Stomach smooth muscle (tissue), 2 donors: ENCODE data around the gene PSMB7.

Experiments used
- H3K27ac ChIP-seq: one replicate; pipeline ENCODE4 v1.7.0; 2013; ENCODE audit warnings: mild to moderate bottlenecking, low read length, inconsistent platforms
- H3K27me3 ChIP-seq, 2 donors: one replicate each; pipeline ENCODE4 v1.7.0; 2013; ENCODE audit warnings: low read length in 2 of 2; ENCODE audit not compliant: insufficient read depth in 2 of 2, control insufficient read depth in 1 of 2
- H3K36me3 ChIP-seq, 2 donors: one replicate each; pipeline ENCODE4 v1.7.0; 2013; ENCODE audit warnings: low read length in 2 of 2; ENCODE audit not compliant: control insufficient read depth in 2 of 2, insufficient read depth in 2 of 2
- H3K4me1 ChIP-seq: one replicate; pipeline ENCODE4 v1.7.0; 2013; ENCODE audit warnings: low read length; ENCODE audit not compliant: control insufficient read depth, insufficient read depth
- H3K4me3 ChIP-seq, 2 donors: one replicate each; pipeline ENCODE4 v1.7.0; 2013; ENCODE audit warnings: low read length in 2 of 2
- H3K9ac ChIP-seq, 2 donors: one replicate each; pipeline ENCODE4 v1.7.0; 2013; ENCODE audit warnings: low read length in 2 of 2, mild to moderate bottlenecking in 1 of 2
- H3K9me3 ChIP-seq, 2 donors: one replicate each; pipeline ENCODE4 v1.7.0; 2013; ENCODE audit warnings: low read length in 2 of 2; ENCODE audit not compliant: control insufficient read depth in 2 of 2
- donor health status: healthy.
- donor health status: Pancreatic carcinoma.

PSMB7 gene

DNA sequence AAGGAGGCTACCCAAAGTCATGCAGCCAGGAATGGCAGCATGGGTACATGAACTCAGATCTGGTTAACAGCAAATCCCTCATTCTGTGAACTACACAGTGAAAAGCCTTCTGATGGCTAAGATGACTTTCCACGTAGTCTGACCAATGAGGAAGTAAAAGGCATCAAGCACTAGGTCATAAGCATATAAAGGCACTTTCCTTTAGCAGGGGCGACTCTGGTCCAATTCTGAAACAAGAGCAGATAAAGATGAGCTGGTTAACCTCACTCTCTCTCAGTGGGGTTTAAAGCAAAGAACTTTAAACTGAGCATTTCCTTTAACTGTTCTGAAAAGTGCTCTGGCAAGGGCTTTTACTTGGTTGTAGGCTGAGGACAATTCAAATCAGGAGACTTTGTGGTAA, 21.1 kb downstream of the PSMB7 start:
- Histone ChIP-seq H3K36me3 (peaks cover 4 to 5% of the 10 kb centered on the region in 2 donors), H3K9ac (no peak overlapping the region), H3K4me1 (peaks cover 23% of the 10 kb centered on the region), H3K4me3 (no peak overlapping the region), H3K9me3 (no peaks in the 10 kb centered on the region), H3K27ac (no peak overlapping the region), H3K27me3 (no peaks in the 10 kb centered on the region)

DNA sequence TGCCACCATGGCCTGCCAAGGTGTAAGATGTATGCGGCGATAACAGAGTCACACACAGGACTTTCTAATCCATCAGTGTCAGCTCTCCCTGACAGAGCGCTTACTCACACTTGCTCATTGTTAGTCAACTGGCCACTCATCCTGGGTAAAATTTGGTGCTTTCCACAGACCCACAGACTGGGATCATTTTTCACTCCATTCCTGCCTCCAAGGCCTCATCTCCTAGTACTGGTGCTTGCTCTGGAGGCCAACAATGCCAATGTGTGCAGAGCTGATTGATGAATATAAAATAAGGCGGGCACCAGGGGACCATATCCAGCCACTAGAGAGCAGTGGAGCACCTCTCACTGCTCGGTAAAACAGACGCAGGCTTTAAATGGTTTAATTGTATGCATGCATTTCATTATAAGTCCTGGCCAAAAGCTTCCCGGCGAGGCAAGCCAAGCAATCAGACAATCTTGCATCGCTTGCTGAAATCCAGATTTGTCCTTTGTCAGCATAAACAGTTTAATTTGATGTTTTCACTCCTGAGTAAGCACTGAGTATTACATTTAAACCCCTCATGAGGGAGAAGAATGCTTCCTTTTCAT, 22.3 kb downstream of the PSMB7 start:
- Histone ChIP-seq H3K4me3 (no peak overlapping the region), H3K27me3 (no peaks in the 10 kb centered on the region), H3K9ac (no peak overlapping the region), H3K9me3 (no peaks in the 10 kb centered on the region), H3K27ac (no peak overlapping the region), H3K36me3 (peaks cover 4 to 5% of the 10 kb centered on the region in 2 donors), H3K4me1 (peaks cover 16% of the 10 kb centered on the region)

DNA sequence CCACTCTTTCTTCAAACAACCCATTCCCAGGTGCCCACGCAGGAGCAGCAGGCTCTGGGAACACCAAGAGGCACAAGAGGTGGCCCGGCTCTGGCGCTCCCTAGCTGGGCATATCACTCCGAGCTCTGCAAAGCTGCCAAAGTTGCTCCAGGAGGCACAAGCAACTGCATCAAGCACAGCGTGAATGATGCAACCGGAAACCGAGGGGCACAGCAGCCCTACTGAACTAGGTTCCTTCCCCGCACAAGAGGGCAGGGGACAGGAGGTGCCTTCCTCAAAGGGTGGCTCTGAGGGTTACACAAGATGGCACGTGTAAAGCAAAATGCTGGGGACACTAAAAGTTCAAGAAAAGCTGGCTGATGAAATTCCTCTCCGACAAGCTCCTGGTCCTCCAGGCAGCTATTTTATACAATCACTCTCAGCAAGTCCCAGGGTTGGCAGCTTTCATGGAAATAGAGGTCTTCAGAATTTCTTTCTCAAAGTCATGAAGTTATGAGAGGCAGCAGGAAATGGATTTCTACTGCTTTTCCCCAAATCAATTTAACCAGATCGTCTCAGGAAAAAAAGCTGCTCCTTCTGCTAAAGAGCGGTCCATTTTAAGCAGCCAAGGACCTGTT, 22.9 kb downstream of the PSMB7 start:
- peaks cover 16% of the 10 kb centered on the region for H3K4me1 ChIP-seq
- peaks cover 4 to 5% of the 10 kb centered on the region in 2 donors for H3K36me3 ChIP-seq
- no peak overlapping the region for H3K27ac ChIP-seq
- no peak overlapping the region for H3K4me3 ChIP-seq
- no peak overlapping the region for H3K9ac ChIP-seq
- no peaks in the 10 kb centered on the region for H3K9me3 ChIP-seq
- no peaks in the 10 kb centered on the region for H3K27me3 ChIP-seq

DNA sequence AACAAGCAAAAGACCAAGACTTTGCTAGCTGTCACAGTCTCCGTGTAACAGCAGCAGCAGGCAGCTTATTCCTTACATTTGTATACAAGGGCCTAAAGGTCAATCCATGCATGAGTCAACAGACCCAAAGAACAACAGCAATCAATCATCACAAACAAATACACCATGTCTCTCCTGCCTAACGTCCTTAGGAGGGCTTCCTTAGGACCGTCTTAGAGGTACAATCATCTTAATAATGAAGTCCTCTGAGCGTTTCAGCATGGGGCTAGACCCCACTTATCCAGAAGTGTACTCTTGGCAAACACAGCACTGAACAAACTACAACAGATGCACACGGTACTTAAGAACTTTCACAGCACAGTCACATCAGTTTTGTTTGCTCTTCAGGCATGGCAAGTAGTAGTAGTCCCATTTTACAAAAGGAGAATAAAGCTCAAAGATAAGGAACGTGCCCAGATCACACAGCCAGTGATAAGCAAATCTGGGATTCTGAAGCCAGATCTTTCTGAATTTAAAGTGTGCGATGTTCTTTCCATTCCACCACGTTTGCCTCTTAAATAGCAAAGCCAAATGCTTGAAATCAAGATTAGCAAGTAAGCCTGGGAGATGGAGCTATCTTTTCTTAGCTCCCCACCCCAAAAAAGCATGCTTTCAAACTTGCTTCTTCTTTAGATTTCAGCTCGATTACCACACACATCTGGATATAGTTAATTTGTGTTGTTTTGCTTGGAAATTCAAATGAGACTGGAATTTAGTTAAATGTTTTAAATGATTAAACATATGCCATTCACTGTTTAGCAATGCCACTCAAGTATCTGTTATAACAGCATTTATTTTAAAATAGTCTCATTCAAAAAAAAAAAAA, 24.2 kb downstream of the PSMB7 start:
- no peak overlapping the region for H3K9ac ChIP-seq
- H3K4me3 ChIP-seq, result no peak overlapping the region
- H3K36me3 ChIP-seq, result no peaks in the 10 kb centered on the region
- no peak overlapping the region for H3K27ac ChIP-seq
- H3K4me1 ChIP-seq, result peaks cover 16% of the 10 kb centered on the region
- no peaks in the 10 kb centered on the region for H3K27me3 ChIP-seq
- H3K9me3 ChIP-seq, result no peaks in the 10 kb centered on the region

DNA sequence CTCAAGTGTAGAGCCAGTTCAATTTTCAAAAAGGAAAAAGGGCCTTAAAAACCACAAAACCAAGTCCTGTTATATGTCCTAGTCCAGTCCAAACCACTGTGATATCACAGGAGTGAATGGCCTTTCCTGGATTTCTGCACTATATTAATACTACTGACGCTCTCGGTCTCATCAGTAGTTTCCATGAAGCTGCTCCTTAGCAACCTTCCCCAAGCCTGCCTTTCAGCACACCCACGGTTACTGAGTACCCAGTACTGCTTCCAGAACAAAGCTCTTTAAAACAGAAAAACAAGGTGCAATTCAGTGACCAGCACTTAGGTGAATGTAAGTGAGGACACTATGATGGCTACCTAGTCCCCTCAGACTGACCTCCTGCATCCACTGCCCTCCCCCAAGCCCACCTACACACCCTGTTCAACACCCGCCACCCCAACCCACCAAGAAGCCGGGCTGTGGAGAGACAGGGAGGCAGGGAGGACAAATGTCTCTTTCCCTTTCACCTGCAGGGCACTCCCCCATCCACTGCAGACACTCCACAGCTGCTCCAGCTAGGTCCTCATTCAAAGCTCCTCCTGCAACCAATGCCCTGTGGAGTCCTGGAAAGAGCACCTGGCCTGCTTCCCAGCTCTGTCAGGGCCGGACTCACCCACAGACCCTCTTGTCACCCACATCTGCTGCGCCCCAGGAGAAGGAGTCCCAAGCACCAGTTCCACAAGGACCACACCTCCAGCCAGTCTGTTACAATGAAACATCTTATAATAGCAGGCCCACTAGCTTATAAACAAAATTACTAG, 25.9 kb downstream of the PSMB7 start:
- Histone ChIP-seq H3K4me1 (peaks cover 11% of the 10 kb centered on the region), H3K36me3 (no peaks in the 10 kb centered on the region), H3K4me3 (no peak overlapping the region), H3K9me3 (no peaks in the 10 kb centered on the region), H3K27me3 (no peaks in the 10 kb centered on the region), H3K9ac (no peak overlapping the region), H3K27ac (no peak overlapping the region)

DNA sequence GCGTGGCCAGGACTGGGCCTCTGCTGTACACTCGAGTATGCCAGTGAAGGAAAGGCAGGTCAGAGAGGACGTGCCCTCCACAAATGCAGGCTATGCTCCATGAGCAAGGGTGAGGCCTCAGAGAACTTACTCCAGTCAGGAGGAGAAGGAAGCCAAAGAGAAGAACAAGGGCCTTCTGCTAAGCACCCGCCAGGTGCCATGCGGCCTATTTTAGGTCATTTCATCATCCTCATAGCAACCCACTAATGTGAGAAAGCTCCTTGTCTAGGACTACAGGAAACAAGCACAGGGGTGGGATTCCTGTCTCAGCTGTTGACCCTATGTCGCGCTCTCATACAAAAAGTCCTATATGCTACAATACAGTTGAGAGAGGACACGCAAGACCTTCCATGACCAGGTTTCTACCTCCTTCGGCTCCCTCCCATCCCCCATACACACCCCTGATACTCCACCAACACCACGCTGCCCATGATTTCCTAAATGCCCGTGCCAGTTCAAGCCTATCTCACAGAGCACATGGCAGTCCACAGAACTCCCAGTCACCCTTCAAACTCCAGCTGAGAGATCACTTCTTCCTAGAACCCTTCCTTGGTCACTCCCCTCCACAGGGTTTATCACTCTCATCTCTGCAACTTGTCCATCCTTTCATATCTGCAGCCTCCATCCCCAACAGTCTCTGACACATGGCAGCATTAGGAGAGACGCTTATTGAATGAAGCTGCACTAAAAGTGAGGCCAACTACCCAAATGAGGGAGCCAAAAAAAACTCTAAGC, 26.8 kb downstream of the PSMB7 start:
- H3K27me3 ChIP-seq, result no peaks in the 10 kb centered on the region
- peaks cover 4 to 5% of the 10 kb centered on the region in 2 donors for H3K36me3 ChIP-seq
- H3K9me3 ChIP-seq, result no peaks in the 10 kb centered on the region
- no peak overlapping the region for H3K27ac ChIP-seq
- peaks cover 11% of the 10 kb centered on the region for H3K4me1 ChIP-seq
- H3K9ac ChIP-seq, result no peak overlapping the region
- no peak overlapping the region for H3K4me3 ChIP-seq

DNA sequence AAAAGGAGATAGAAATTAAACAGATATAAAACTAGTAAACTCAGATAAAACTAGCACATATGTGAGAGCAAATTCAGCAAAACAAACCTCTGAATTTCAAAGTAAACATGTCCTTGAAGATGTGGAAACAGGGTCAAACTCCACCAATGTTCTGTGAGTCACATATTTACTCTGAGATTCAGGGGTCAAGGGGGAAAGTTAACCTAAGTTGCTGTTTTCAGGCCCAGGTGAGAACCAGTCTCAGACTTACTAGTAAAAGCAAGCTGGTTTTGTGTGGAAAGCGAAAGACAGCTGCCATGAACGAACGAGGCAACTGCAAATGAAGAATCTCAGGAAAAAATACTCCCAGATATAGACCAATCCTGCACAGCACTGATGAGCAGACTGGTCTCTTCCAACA, 29.0 kb downstream of the PSMB7 start:
- Histone ChIP-seq H3K27ac (no peak overlapping the region), H3K27me3 (no peaks in the 10 kb centered on the region), H3K36me3 (peaks cover 11 to 13% of the 10 kb centered on the region in 2 donors), H3K4me3 (no peak overlapping the region), H3K9me3 (no peaks in the 10 kb centered on the region), H3K9ac (no peak overlapping the region), H3K4me1 (no peaks in the 10 kb centered on the region)

DNA sequence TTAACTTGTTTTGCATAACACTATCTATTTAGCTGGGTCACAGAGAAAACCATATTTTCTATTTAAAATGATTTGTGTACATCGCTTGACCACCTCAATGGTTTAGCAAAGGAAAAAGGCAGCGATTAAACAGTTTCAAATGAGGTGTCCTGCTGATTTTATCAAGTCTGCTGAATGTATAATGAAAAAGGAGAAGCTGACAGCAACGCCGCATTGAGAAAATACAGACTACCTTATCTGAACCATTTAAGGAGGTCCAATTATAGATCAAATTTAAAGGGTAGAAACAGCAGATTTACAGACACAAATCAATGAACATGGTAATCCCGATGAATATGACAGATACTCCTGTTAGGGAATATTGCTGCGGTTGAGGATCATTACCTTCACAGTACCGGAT, 29.6 kb downstream of the PSMB7 start:
- Histone ChIP-seq H3K9me3 (no peaks in the 10 kb centered on the region), H3K4me1 (no peaks in the 10 kb centered on the region), H3K27me3 (no peaks in the 10 kb centered on the region), H3K36me3 (peaks cover 12 to 13% of the 10 kb centered on the region in 2 donors), H3K27ac (no peak overlapping the region), H3K4me3 (no peak overlapping the region), H3K9ac (no peak overlapping the region)

DNA sequence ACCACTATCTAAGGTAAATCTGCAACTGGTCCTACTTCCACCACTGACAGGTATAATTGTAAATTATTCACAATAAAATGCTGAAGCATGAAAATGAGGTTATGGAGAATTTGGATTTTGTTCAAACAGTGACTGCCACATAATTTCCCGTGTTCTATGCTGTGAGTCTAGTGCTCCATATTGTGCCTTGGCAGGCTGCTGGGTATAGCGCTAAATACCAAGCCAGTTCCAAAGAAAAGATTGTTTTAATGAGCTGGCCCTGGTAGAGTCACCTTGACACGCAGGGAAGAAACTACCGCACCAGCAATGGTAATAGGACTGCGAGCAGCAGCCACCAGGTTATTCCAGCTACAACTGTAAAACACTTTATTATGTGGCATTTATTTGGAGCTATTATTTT, 30.4 kb downstream of the PSMB7 start:
- H3K36me3 ChIP-seq, result peaks cover 17% of the 10 kb centered on the region in 2 donors
- H3K9ac ChIP-seq, result no peak overlapping the region
- H3K4me1 ChIP-seq, result no peaks in the 10 kb centered on the region
- no peak overlapping the region for H3K27ac ChIP-seq
- no peaks in the 10 kb centered on the region for H3K9me3 ChIP-seq
- H3K4me3 ChIP-seq, result no peak overlapping the region
- H3K27me3 ChIP-seq, result no peaks in the 10 kb centered on the region

DNA sequence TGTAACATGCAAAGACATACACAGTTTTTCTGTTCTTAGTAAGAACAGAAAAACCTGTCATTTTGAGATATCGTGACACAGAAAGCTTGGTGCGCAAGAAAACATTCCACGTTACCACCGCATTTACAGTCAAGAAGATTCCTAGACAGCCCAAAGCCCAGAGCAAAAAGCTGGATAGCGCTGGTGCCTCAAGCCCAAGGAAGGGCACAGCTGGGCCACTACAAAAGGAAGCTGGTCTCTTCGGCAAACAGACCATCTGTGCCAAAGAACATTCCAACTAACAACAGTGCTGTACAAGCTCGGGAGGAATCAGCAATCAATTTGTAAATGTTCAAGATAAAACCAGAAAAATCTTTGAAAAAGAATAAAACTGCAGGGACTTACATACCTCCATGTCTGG, 31.0 kb downstream of the PSMB7 start:
- Histone ChIP-seq H3K9ac (no peak overlapping the region), H3K9me3 (no peaks in the 10 kb centered on the region), H3K27me3 (no peaks in the 10 kb centered on the region), H3K4me3 (no peak overlapping the region), H3K36me3 (peaks cover 19% of the 10 kb centered on the region in 2 donors), H3K4me1 (no peaks in the 10 kb centered on the region), H3K27ac (no peak overlapping the region)
